Measurements from ENCODE around the gene ROBO1. TPM values are rescaled to one million over a fixed set of nuclear protein-coding genes. Genes with fewer than 3 reads are reported as not detected.

Gene ROBO1
- total RNA-seq, 4 donors from 2014 or later, result 25.0 to 42.6 (median 35.7) TPM

GRCh38 chr3:78742041-78742440, 1025.8 kb downstream of the ROBO1 start:
- TF ChIP-seq POLR2A (IDR thresholded peaks at IDR 0.05) (no peak), CTCF (IDR thresholded peaks at IDR 0.05) (no peak)
- no peak overlapping the region for H3K4me3 ChIP-seq
- H3K9me3 ChIP-seq, result no peaks in the 10 kb centered on the region
- H3K27ac ChIP-seq, result no peak overlapping the region
- 28 to 30% methylated on average over 2 of the region's 2 CpGs for WGBS, 2 donors
- DNase-seq, result no peak
- peaks cover 0 to 4% (median 0%) of the 10 kb centered on the region in 3 donors for H3K4me1 ChIP-seq
- intact Hi-C loops (cut with DNase I), result no loop called here
- no peaks in the 10 kb centered on the region for H3K36me3 ChIP-seq
- H3K27me3 ChIP-seq, result no peaks in the 10 kb centered on the region

GRCh38 chr3:78741066-78741645, 1026.6 kb downstream of the ROBO1 start:
- no peak overlapping the region for H3K4me3 ChIP-seq
- H3K36me3 ChIP-seq, result no peaks in the 10 kb centered on the region
- DNase-seq, result no peak
- no peaks in the 10 kb centered on the region for H3K9me3 ChIP-seq
- intact Hi-C loops (cut with DNase I), result no loop called here
- no peaks in the 10 kb centered on the region for H3K27me3 ChIP-seq
- H3K4me1 ChIP-seq, result peaks cover 0 to 5% (median 0%) of the 10 kb centered on the region in 3 donors
- no peak overlapping the region for H3K27ac ChIP-seq
- TF ChIP-seq POLR2A (IDR thresholded peaks at IDR 0.05) (no peak), CTCF (IDR thresholded peaks at IDR 0.05) (peak in 4 of 6 experiments; percentile 33 to 60 (median 39))
- WGBS, 2 donors, result 89 to 100% methylated on average over 1 of the region's 1 CpG

- H3K27me3 ChIP-seq, result no peaks in the 10 kb centered on the region
- intact Hi-C loops (cut with DNase I), result no loop called here
- no peak overlapping the region for H3K27ac ChIP-seq
- no peaks in the 10 kb centered on the region for H3K36me3 ChIP-seq
- H3K4me3 ChIP-seq, result no peak overlapping the region
- DNase-seq, result no peak
- no peaks in the 10 kb centered on the region for H3K9me3 ChIP-seq
- no peak for TF ChIP-seq CTCF (IDR thresholded peaks at IDR 0.05)
- TF ChIP-seq POLR2A (IDR thresholded peaks at IDR 0.05), result no peak
- peaks cover 0 to 5% (median 3%) of the 10 kb centered on the region in 3 donors for H3K4me1 ChIP-seq
- WGBS, 2 donors, result 86 to 91% methylated on average over 2 of the region's 2 CpGs
These were observed 1029.0 kb downstream of the ROBO1 start for GRCh38 chr3:78738833-78739232.

GRCh38 chr3:78737988-78738387, 1029.8 kb downstream of the ROBO1 start:
- intact Hi-C loops (cut with DNase I), result no loop called here
- WGBS, 2 donors, result 50 to 67% methylated on average over 5 of the region's 5 CpGs

GRCh38 chr3:78736863-78737262, 1030.9 kb downstream of the ROBO1 start:
- no peak overlapping the region for H3K4me3 ChIP-seq
- no peak overlapping the region for H3K27ac ChIP-seq
- no peaks in the 10 kb centered on the region for H3K27me3 ChIP-seq
- 33 to 67% methylated on average over 2 of the region's 2 CpGs for WGBS, 2 donors
- no peaks in the 10 kb centered on the region for H3K36me3 ChIP-seq
- H3K9me3 ChIP-seq, result no peaks in the 10 kb centered on the region
- intact Hi-C loops (cut with DNase I), result no loop called here
- TF ChIP-seq POLR2A (IDR thresholded peaks at IDR 0.05), result no peak
- DNase-seq, result no peak
- H3K4me1 ChIP-seq, result peaks cover 0 to 5% (median 3%) of the 10 kb centered on the region in 3 donors

More at GRCh38 chr3:78737988-78738387, 1029.8 kb downstream of the ROBO1 start:
- H3K27ac ChIP-seq, result no peak overlapping the region
- TF ChIP-seq CTCF (IDR thresholded peaks at IDR 0.05) (no peak), POLR2A (IDR thresholded peaks at IDR 0.05) (no peak)
- H3K9me3 ChIP-seq, result no peaks in the 10 kb centered on the region
- DNase-seq, result no peak
- no peaks in the 10 kb centered on the region for H3K36me3 ChIP-seq
- H3K4me3 ChIP-seq, result no peak overlapping the region
- no peaks in the 10 kb centered on the region for H3K27me3 ChIP-seq
- H3K4me1 ChIP-seq, result peaks cover 0 to 5% (median 3%) of the 10 kb centered on the region in 3 donors
